HCT116 (cell line): ENCODE results near the gene AQP4. TPM values are rescaled to one million over a fixed set of nuclear protein-coding genes. Genes with fewer than 3 reads are reported as not detected.

Experiments
- ATAC-seq: fragments of 200-7000 bp; cut with Tn5 transposase; 2 replicates; pipeline ENCODE4 v1.9.1; 2020; ENCODE audit warnings: mild to moderate bottlenecking, moderate library complexity
- BruUV-seq: library from RNA; stranded (reverse); fragments of 400-500 nt; replicated peaks from 2 replicates; lab custom pipeline; 2021; lab: Mats Ljungman, UMichigan
- CTCF ChIA-PET: fragments of 300-600 bp; sonication (Branson Sonifier 250); formaldehyde crosslinking; loops from one replicate; lab custom pipeline; 2021; ENCODE audit warnings: antibody characterized with exemption; lab: Charles Lee
- POLR2A ChIA-PET: fragments of 300-600, 350-600 bp; sonication (Branson Sonifier 250); formaldehyde crosslinking; loops from one replicate; lab custom pipeline; 2021; ENCODE audit warnings: antibody characterized with exemption; lab: Charles Lee
- RAD21 ChIA-PET, 2 experiments: fragments of 300-600 bp; sonication (Branson Sonifier 250); formaldehyde crosslinking; loops; one replicate each; lab custom pipeline; 2023; ENCODE audit warnings: low total read pairs in 2 of 2; ENCODE audit not compliant: uncharacterized antibody in 2 of 2, unreplicated experiment in 2 of 2, low non-redundant PET in 1 of 2; lab: Charles Lee
- DNase-seq: peaks from one replicate; pipeline ENCODE4 v3.0.0-alpha.2; 2010; ENCODE audit warnings: low read depth, low spot score
- H2AFZ ChIP-seq: fragments of 200-600 bp; shearing (Covaris generic), sonication (generic); 2 replicates; pipeline ENCODE4 v1.6.1; 2017; ENCODE audit warnings: low read depth, mixed run types, mixed read lengths, antibody characterized with exemption, low read length; ENCODE audit not compliant: poor library complexity, severe bottlenecking
- H3K27ac ChIP-seq: 2 replicates; pipeline ENCODE4 v1.5.1; 2012; ENCODE audit warnings: low read depth, low read length
- H3K27me3 ChIP-seq: fragments of 200-600 bp; sonication (generic); 2 replicates; pipeline ENCODE4 v1.6.1; 2016; ENCODE audit warnings: mixed run types, low read length, mixed read lengths; ENCODE audit not compliant: insufficient read depth
- H3K36me3 ChIP-seq, 2 experiments: fragments of 200-500 bp in 1 of 2; fragments of 200-600 bp in 1 of 2; sonication (Bioruptor generic) in 1 of 2; sonication (generic) in 1 of 2; 2 replicates each; pipeline versions ENCODE4 v1.5.1 to v1.6.1; 2014 to 2016; ENCODE audit warnings: low read length in 2 of 2, inconsistent platforms in 1 of 2, mixed read lengths in 1 of 2, mixed run types in 1 of 2; ENCODE audit not compliant: insufficient read depth in 2 of 2, control insufficient read depth in 1 of 2
- H3K4me1 ChIP-seq, 2 experiments: fragments of 200-600 bp in 1 of 2; sonication (generic) in 1 of 2; 2 replicates each; pipeline versions ENCODE4 v1.5.1 to v1.6.1; 2012 to 2017; ENCODE audit warnings: low read length in 2 of 2, inconsistent platforms in 1 of 2, mild to moderate bottlenecking in 1 of 2, mixed read lengths in 1 of 2, mixed run types in 1 of 2, moderate library complexity in 1 of 2; ENCODE audit not compliant: insufficient read depth in 2 of 2, control insufficient read depth in 1 of 2
- H3K4me2 ChIP-seq: fragments of 200-600 bp; sonication (generic); 2 replicates; pipeline ENCODE4 v1.6.1; 2017; ENCODE audit warnings: mixed run types, low read length, mixed read lengths
- H3K4me3 ChIP-seq, 2 experiments: fragments of 200-600 bp in 1 of 2; sonication (generic) in 1 of 2; replicated peaks in 1 of 2; 2 replicates each; pipeline ENCODE4 v1.5.1; 2011 to 2016; ENCODE audit warnings: low read length in 2 of 2, control low read depth in 1 of 2, low read depth in 1 of 2, mild to moderate bottlenecking in 1 of 2, mixed read lengths in 1 of 2, mixed run types in 1 of 2
- H3K79me2 ChIP-seq: fragments of 200-600 bp; sonication (generic); 2 replicates; pipeline ENCODE4 v1.6.1; 2017; ENCODE audit warnings: mild to moderate bottlenecking, mixed run types, low read length, moderate library complexity, mixed read lengths; ENCODE audit not compliant: insufficient read depth
- H3K9ac ChIP-seq: fragments of 200-600 bp; sonication (generic); 2 replicates; pipeline ENCODE4 v1.6.1; 2016; ENCODE audit warnings: low read length, mixed read lengths
- H3K9me2 ChIP-seq: fragments of 200-600 bp; sonication (generic), shearing (Covaris generic); 2 replicates; pipeline ENCODE4 v1.6.1; 2017; ENCODE audit warnings: mixed run types, mild to moderate bottlenecking, moderate library complexity; ENCODE audit not compliant: insufficient read depth
- H3K9me3 ChIP-seq, 2 experiments: fragments of 200-500 bp in 1 of 2; fragments of 200-600 bp in 1 of 2; sonication (Bioruptor generic) in 1 of 2; sonication (generic) in 1 of 2; 2 replicates each; pipeline ENCODE4 v1.6.1; 2014 to 2017; ENCODE audit warnings: low read length in 2 of 2, mixed read lengths in 2 of 2, inconsistent platforms in 1 of 2, low read depth in 1 of 2, mild to moderate bottlenecking in 1 of 2, mixed run types in 1 of 2, moderate library complexity in 1 of 2; ENCODE audit not compliant: control insufficient read depth in 1 of 2, insufficient read depth in 1 of 2
- H4K20me1 ChIP-seq: fragments of 200-600 bp; sonication (generic), shearing (Covaris generic); 2 replicates; pipeline ENCODE4 v1.6.1; 2017; ENCODE audit warnings: mixed run types, mild to moderate bottlenecking, moderate library complexity; ENCODE audit not compliant: insufficient read depth
- CBX3 ChIP-seq: IDR thresholded peaks from 2 replicates; pipeline ENCODE4 v1.6.1; 2012; ENCODE audit warnings: low read depth
- CEBPB ChIP-seq: IDR thresholded peaks from 2 replicates; pipeline ENCODE4 v1.6.1; 2012; ENCODE audit warnings: low read depth
- ELF1 ChIP-seq: IDR thresholded peaks from 2 replicates; pipeline ENCODE4 v1.6.1; 2012; ENCODE audit warnings: low read depth, borderline replicate concordance
- EZH2 ChIP-seq: fragments of 200-600 bp; sonication (generic); IDR thresholded peaks from 2 replicates; pipeline ENCODE4 v1.6.1; 2017; ENCODE audit warnings: antibody characterized with exemption, mixed run types
- EZH2phosphoT487 ChIP-seq: fragments of 200-600 bp; IDR thresholded peaks from 2 replicates; pipeline ENCODE4 v1.6.1; 2018; ENCODE audit warnings: antibody characterized with exemption, borderline replicate concordance
- POLR2A ChIP-seq: IDR thresholded peaks from 2 replicates; pipeline ENCODE4 v1.7.0; 2011; ENCODE audit warnings: borderline replicate concordance; ENCODE audit not compliant: insufficient read depth, insufficient read length; ENCODE audit errors: extremely low read depth
- SRF ChIP-seq: IDR thresholded peaks from 2 replicates; pipeline ENCODE4 v1.6.1; 2012; ENCODE audit warnings: low read depth
- ZNF274 ChIP-seq: fragments of 200-500 bp; sonication (Bioruptor generic); IDR thresholded peaks from 2 replicates; pipeline ENCODE4 v1.6.1; 2014; ENCODE audit warnings: mild to moderate bottlenecking, low read depth, low read length, inconsistent platforms
- intact Hi-C: fragments of 100-400 bp; cut with micrococcal nuclease; formaldehyde crosslinking; loops from 2 replicates; pipeline ENCODE4 v1.10.0; 2022
- total RNA-seq: library from RNA; stranded (reverse); gene quantifications from one replicate; pipeline ENCODE4 v1.2.1, GENCODE V29; 2021; ENCODE audit not compliant: unreplicated experiment
- TF ChIP-seq, protein P1 (sequence below), 3 experiments: fragments of 200-600 bp in 1 of 3; sonication (generic) in 1 of 3; IDR thresholded peaks in 2 of 3; conservative IDR thresholded peaks in 1 of 3; 2 replicates each; pipeline ENCODE4 v1.5.1; 2012 to 2017; ENCODE audit warnings: low read depth in 2 of 3, low read length in 2 of 3, antibody characterized with exemption in 1 of 3, borderline replicate concordance in 1 of 3, control low read depth in 1 of 3, mild to moderate bottlenecking in 1 of 3, mixed read lengths in 1 of 3, mixed run types in 1 of 3, moderate library complexity in 1 of 3; ENCODE audit not compliant: insufficient read depth in 1 of 3
- TF ChIP-seq, protein P2 (sequence below): IDR thresholded peaks from 2 replicates; pipeline ENCODE4 v1.6.1; 2012; ENCODE audit warnings: low read depth
- TF ChIP-seq, protein P3 (sequence below): IDR thresholded peaks from 2 replicates; pipeline ENCODE4 v1.6.1; 2012
- TF ChIP-seq, protein P4 (sequence below): IDR thresholded peaks from 2 replicates; pipeline ENCODE4 v1.6.1; 2011; ENCODE audit warnings: mild to moderate bottlenecking, low read length, moderate library complexity; ENCODE audit not compliant: insufficient replicate concordance; ENCODE audit errors: extremely low read depth

The AQP4 gene
- total RNA-seq, 1 experiment from 2014 or later = 0.07 TPM

DNA sequence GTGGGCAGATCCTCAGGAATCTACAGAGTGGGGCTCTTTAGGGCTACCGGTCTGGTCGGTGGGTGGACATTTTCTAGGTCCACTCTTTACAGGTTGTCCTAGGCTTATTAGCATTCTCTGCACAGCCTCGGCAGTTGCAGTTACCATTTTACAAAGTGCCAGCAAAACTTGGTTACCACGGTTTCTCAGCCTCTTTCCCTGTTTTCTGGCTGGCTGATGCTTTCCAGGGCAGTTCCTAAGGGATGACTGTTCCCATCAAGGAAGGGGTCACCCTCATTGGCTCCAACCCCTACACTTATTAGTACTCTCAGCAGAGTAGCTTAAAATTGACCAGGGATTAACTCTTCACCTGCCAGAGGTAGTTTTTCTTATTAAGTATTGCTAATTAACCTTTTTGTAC lies 2.0 kb upstream of the AQP4 start:
- no peak for ATAC-seq
- Histone ChIP-seq H3K4me1 (peaks cover 0 to 6% of the 10 kb centered on the region in 2 experiments; a peak in 2 of 4 replicates), H3K27ac (no peak overlapping the region), H3K79me2 (no peaks in the 10 kb centered on the region), H3K36me3 (no peaks in the 10 kb centered on the region), H3K9me2 (no peaks in the 10 kb centered on the region), H3K27me3 (peaks cover 18% of the 10 kb centered on the region), H3K9ac (no peak overlapping the region), H3K4me2 (no peak overlapping the region), H3K9me3 (no peaks in the 10 kb centered on the region), H4K20me1 (no peaks in the 10 kb centered on the region; the same call in 1 of the 2 replicates), H3K4me3 (no peak overlapping the region), H2AFZ (no peak overlapping the region)
- ChIA-PET CTCF (no interaction called here), RAD21 (no interaction called here), POLR2A (no interaction called here)
- DNase-seq = no peak
- intact Hi-C loops = no loop called here
- BruUV-seq = no TSS peak
- no peak for TF ChIP-seq ELF1
- TF ChIP-seq CEBPB = no peak
- TF ChIP-seq CBX3 = no peak
- TF ChIP-seq, protein P1, sequence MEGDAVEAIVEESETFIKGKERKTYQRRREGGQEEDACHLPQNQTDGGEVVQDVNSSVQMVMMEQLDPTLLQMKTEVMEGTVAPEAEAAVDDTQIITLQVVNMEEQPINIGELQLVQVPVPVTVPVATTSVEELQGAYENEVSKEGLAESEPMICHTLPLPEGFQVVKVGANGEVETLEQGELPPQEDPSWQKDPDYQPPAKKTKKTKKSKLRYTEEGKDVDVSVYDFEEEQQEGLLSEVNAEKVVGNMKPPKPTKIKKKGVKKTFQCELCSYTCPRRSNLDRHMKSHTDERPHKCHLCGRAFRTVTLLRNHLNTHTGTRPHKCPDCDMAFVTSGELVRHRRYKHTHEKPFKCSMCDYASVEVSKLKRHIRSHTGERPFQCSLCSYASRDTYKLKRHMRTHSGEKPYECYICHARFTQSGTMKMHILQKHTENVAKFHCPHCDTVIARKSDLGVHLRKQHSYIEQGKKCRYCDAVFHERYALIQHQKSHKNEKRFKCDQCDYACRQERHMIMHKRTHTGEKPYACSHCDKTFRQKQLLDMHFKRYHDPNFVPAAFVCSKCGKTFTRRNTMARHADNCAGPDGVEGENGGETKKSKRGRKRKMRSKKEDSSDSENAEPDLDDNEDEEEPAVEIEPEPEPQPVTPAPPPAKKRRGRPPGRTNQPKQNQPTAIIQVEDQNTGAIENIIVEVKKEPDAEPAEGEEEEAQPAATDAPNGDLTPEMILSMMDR (IDR thresholded peaks at IDR 0.05 in 2 of 3, conservative IDR thresholded peaks at IDR 0.05 in 1 of 3; ENCODE audit: borderline replicate concordance in 1 of 3, insufficient read depth in 1 of 3, low read depth in 2 of 3, low read length in 2 of 3) = no peak
- TF ChIP-seq, protein P2, sequence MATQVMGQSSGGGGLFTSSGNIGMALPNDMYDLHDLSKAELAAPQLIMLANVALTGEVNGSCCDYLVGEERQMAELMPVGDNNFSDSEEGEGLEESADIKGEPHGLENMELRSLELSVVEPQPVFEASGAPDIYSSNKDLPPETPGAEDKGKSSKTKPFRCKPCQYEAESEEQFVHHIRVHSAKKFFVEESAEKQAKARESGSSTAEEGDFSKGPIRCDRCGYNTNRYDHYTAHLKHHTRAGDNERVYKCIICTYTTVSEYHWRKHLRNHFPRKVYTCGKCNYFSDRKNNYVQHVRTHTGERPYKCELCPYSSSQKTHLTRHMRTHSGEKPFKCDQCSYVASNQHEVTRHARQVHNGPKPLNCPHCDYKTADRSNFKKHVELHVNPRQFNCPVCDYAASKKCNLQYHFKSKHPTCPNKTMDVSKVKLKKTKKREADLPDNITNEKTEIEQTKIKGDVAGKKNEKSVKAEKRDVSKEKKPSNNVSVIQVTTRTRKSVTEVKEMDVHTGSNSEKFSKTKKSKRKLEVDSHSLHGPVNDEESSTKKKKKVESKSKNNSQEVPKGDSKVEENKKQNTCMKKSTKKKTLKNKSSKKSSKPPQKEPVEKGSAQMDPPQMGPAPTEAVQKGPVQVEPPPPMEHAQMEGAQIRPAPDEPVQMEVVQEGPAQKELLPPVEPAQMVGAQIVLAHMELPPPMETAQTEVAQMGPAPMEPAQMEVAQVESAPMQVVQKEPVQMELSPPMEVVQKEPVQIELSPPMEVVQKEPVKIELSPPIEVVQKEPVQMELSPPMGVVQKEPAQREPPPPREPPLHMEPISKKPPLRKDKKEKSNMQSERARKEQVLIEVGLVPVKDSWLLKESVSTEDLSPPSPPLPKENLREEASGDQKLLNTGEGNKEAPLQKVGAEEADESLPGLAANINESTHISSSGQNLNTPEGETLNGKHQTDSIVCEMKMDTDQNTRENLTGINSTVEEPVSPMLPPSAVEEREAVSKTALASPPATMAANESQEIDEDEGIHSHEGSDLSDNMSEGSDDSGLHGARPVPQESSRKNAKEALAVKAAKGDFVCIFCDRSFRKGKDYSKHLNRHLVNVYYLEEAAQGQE = no peak
- TF ChIP-seq, protein P3, sequence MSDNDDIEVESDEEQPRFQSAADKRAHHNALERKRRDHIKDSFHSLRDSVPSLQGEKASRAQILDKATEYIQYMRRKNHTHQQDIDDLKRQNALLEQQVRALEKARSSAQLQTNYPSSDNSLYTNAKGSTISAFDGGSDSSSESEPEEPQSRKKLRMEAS = no peak
- TF ChIP-seq SRF = no peak
- no peak for TF ChIP-seq ZNF274
- TF ChIP-seq EZH2phosphoT487 = no peak
- TF ChIP-seq POLR2A = no peak
- TF ChIP-seq, protein P4, sequence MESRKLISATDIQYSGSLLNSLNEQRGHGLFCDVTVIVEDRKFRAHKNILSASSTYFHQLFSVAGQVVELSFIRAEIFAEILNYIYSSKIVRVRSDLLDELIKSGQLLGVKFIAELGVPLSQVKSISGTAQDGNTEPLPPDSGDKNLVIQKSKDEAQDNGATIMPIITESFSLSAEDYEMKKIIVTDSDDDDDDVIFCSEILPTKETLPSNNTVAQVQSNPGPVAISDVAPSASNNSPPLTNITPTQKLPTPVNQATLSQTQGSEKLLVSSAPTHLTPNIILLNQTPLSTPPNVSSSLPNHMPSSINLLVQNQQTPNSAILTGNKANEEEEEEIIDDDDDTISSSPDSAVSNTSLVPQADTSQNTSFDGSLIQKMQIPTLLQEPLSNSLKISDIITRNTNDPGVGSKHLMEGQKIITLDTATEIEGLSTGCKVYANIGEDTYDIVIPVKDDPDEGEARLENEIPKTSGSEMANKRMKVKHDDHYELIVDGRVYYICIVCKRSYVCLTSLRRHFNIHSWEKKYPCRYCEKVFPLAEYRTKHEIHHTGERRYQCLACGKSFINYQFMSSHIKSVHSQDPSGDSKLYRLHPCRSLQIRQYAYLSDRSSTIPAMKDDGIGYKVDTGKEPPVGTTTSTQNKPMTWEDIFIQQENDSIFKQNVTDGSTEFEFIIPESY = no peak
- TF ChIP-seq EZH2 = no peak
